GM10266 (cell line): ENCODE results near the gene BARX2.

Experiments
- DNase-seq: peaks from one replicate; pipeline ENCODE4 v3.0.0; 2012; ENCODE audit errors: extremely low spot score
- TF ChIP-seq, protein P1 (sequence below): IDR thresholded peaks from 2 replicates; pipeline ENCODE4 v1.5.1; 2012; ENCODE audit warnings: mild to moderate bottlenecking, low read depth; ENCODE audit not compliant: control insufficient read depth, insufficient read depth; ENCODE audit errors: missing control alignments

The BARX2 gene

DNA sequence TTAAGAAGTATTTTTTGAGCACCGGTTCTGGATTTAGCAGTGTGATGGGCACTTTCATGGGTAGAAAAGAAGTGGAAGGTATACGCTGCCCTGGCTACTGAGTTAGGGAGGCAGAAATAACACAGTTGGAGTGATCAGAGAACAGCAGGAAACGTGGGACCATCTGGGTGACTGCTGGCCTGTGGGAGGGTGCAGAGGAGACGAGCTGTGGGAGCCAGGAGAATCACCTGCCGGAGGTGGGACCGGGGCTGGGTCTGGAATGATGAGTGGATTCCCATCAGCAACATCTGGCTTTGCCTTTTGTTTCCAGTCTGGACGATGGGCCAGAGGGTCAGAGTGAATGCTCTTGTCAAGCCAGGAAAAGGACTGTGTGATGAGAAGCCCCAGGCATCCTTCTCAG lies 66.5 kb downstream of the BARX2 start:
- TF ChIP-seq, protein P1, sequence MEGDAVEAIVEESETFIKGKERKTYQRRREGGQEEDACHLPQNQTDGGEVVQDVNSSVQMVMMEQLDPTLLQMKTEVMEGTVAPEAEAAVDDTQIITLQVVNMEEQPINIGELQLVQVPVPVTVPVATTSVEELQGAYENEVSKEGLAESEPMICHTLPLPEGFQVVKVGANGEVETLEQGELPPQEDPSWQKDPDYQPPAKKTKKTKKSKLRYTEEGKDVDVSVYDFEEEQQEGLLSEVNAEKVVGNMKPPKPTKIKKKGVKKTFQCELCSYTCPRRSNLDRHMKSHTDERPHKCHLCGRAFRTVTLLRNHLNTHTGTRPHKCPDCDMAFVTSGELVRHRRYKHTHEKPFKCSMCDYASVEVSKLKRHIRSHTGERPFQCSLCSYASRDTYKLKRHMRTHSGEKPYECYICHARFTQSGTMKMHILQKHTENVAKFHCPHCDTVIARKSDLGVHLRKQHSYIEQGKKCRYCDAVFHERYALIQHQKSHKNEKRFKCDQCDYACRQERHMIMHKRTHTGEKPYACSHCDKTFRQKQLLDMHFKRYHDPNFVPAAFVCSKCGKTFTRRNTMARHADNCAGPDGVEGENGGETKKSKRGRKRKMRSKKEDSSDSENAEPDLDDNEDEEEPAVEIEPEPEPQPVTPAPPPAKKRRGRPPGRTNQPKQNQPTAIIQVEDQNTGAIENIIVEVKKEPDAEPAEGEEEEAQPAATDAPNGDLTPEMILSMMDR = no peak
- no peak for DNase-seq

DNA sequence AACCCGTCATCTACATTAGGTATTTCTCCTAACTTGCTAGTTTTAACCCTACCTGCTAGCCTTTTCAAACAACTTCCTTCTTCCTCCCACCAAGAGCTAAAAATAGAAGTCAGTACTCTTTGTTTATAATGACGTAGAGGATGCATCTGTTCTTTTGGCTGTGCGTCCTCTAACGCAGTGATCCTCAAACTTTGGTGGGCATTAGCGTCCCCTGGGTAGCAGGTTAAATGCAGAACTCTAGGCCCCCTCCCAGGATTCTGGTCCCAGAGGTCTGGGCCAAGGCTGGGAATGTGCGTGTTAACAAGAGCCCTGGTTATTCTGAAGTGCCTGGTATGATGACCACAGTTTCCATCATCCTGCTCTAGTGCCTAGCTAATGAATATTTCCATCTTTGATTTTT lies 67.6 kb downstream of the BARX2 start:
- TF ChIP-seq, protein P1 = no peak
- no peak for DNase-seq

DNA sequence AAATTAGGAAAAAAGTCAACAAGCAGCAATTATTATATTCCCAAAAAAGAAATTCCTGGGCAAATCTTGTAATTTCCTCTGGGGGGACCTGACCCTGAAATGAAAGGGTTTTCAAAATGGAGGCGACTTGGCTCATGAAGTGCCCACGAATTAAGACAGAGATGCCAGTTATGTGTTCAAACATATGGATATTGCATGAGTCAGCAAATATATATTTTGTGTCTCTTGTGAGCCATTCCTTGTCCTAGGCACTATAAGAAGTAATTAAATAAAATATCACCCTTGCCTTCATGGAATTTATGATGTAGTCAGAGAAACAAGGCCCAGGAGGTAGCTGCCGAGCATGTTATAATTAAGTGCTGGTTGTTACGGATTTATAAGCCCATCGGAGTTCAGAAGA lies 68.6 kb downstream of the BARX2 start:
- DNase-seq = no peak
- TF ChIP-seq, protein P1 = no peak

DNA sequence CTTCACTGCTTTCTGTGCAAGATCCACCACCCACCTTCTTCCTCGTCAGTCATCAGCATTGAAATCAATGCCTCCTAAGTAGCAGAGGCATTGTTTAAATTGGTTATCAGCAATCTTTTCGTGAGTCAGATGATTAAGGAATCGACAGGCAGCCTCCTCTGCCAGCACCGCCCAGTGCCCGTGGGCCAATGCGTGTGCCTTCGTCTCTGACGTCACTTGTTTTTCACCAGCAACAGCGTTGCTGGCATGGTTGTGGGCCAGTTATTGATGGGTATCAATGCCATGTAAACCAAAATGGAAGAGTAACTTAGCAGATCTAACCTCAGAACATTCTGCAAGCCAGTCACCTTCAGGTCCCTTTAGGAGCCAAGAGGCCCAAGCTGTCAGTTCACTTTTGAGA lies 69.6 kb downstream of the BARX2 start:
- TF ChIP-seq, protein P1 = no peak
- DNase-seq = no peak

DNA sequence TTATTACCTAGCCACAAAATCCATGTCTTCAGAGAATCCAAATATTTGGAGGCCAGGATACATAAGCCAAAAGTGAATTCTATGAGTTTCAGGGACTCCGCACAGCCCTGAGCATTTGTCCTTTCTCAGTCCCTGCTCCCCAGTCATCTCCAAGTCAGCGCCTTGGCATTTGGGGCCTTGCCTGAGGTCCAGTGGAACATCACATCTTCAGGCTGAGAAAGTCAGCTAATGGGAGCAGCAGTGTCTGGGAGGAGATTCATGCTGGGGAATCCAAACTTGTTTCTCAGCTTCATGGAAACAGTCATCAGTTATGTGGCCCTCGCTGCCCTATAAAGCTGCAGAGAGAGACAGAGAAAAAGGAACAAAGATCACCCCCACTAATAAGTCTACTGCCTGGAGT lies 70.9 kb downstream of the BARX2 start:
- TF ChIP-seq, protein P1 = no peak
- no peak for DNase-seq

DNA sequence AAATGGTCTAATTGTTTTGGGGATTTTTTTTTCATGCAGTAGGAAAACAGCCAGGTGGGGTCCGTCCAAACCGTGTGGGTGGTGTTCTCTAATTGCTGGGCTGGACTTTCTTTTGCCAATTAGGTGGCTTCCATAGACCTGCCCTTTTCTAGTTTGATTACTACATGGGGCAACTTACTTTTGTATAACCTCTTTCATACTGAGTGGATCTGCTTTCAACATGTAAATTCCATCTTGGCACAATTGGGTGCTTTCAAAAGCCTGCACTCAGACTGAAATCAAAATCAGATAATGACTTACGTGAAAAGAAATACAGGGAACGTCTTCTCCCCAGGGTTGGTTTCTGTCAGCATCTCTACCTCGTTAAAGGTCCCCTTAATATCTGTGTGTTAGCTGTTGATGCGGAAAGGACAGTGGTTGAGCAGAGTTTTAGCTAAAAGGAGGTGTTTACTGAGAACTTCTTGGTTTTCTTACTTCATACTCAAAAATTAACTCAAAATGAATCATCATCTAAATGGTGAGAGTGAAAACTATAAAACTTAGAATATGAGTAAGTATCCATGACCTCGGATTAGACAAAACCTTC lies 72.1 kb downstream of the BARX2 start:
- no peak for DNase-seq
- TF ChIP-seq, protein P1 = no peak

DNA sequence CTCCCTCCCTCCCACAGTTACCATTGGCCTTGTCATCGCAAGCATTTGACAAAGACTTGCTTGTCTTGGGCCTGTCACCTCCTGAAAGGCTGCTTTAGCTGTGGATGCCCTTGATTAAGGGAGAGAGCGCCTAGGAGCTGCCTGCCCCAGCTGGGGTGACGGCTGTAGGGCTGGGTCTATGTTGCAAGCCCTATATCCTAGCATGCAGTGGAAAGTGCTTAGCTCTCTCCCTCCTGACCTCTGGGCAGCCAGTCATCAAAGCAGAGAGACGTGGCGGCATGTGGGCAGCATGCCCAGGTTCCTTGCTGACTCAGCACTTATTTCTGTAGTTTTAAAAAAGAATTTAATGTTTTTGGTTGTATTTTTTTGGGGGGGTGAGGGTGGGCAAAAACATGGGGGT lies 75.9 kb downstream of the BARX2 start:
- TF ChIP-seq, protein P1 = no peak
- no peak for DNase-seq
